Activated CD8-positive, alpha-beta memory T cell treated with anti-CD3 and anti-CD28 coated beads, Interleukin-2, amount 50 U/mL, for 24 hours (primary cell): ENCODE data around the gene RTF2.
"Not testable (repeated sequence)": the region's sequence is repeated elsewhere in the genome, so short reads cannot be mapped to it uniquely, and the experiment has no call there.

Source experiments
- DNase-seq: peaks from one replicate; pipeline ENCODE4 v3.0.0-alpha.2; 2020; ENCODE audit errors: extremely low read depth

The RTF2 gene

GRCh38 chr20:56542489-56543030 lies 74.1 kb downstream of the RTF2 start:
- no peak for DNase-seq

GRCh38 chr20:56551571-56551970 lies 83.1 kb downstream of the RTF2 start:
- DNase-seq = no peak

- no peak for DNase-seq
Observed at GRCh38 chr20:56552911-56553629, 84.6 kb downstream of the RTF2 start.

- no peak for DNase-seq
Observed at GRCh38 chr20:56554869-56555268, 86.4 kb downstream of the RTF2 start.

- DNase-seq = no peak
Observed at GRCh38 chr20:56558968-56559367, 90.5 kb downstream of the RTF2 start.

GRCh38 chr20:56564526-56564925 lies 96.1 kb downstream of the RTF2 start:
- not testable (repeated sequence) for DNase-seq

- DNase-seq = no peak
Observed at GRCh38 chr20:56565511-56565910, 97.1 kb downstream of the RTF2 start.

- DNase-seq = no peak
Observed at GRCh38 chr20:56566621-56567020, 98.2 kb downstream of the RTF2 start.
